22Rv1 (cell line): Measurements from ENCODE around the gene IMMP2L.

ENCODE experiments used
- H3K27ac ChIP-seq: fragments of 450-650 bp; 2 replicates; pipeline ENCODE4 v1.5.1; 2017
- CTCF ChIP-seq: fragments of 450-650 bp; IDR thresholded peaks from 2 replicates; pipeline ENCODE4 v1.5.1; 2017; ENCODE audit warnings: mild to moderate bottlenecking
- ZFX ChIP-seq: fragments of 450-650 bp; IDR thresholded peaks from 2 replicates; pipeline ENCODE4 v1.6.1; 2017; ENCODE audit warnings: antibody characterized with exemption, borderline replicate concordance

IMMP2L gene

GRCh38 chr7:111210043-111210442 lies 352.2 kb downstream of the IMMP2L start:
- TF ChIP-seq CTCF, result no peak
- TF ChIP-seq ZFX, result no peak
- H3K27ac ChIP-seq, result no peak overlapping the region

- TF ChIP-seq CTCF, result no peak
- TF ChIP-seq ZFX, result no peak
- H3K27ac ChIP-seq, result no peak overlapping the region
Observed at GRCh38 chr7:111205251-111205650, 357.0 kb downstream of the IMMP2L start.

GRCh38 chr7:111202321-111202720 lies 360.0 kb downstream of the IMMP2L start:
- TF ChIP-seq ZFX (no peak), CTCF (no peak)
- H3K27ac ChIP-seq, result no peak overlapping the region

GRCh38 chr7:111199643-111200042 lies 362.6 kb downstream of the IMMP2L start:
- TF ChIP-seq ZFX (no peak), CTCF (no peak)
- no peak overlapping the region for H3K27ac ChIP-seq

GRCh38 chr7:111198255-111198654 lies 364.0 kb downstream of the IMMP2L start:
- no peak overlapping the region for H3K27ac ChIP-seq
- no peak for TF ChIP-seq CTCF
- no peak for TF ChIP-seq ZFX

- TF ChIP-seq ZFX (no peak), CTCF (no peak)
Observed at GRCh38 chr7:111196655-111197054, 365.6 kb downstream of the IMMP2L start.

GRCh38 chr7:111192614-111193413 lies 369.5 kb downstream of the IMMP2L start:
- no peak for TF ChIP-seq ZFX
- H3K27ac ChIP-seq, result peak overlapping the region; percentile 28

More at GRCh38 chr7:111196655-111197054, 365.6 kb downstream of the IMMP2L start:
- no peak overlapping the region for H3K27ac ChIP-seq
